Fibroblast of mammary gland (primary cell): ENCODE data around the gene CNOT2.

Experiments
- DNase-seq: peaks from one replicate; pipeline ENCODE4 v3.0.0-alpha.2; 2010; ENCODE audit warnings: low read depth
- H3K4me3 ChIP-seq: 2 replicates; pipeline ENCODE4 v1.5.1; 2011; ENCODE audit warnings: low read depth, mild to moderate bottlenecking, low read length, moderate library complexity; ENCODE audit not compliant: control insufficient read depth
- TF ChIP-seq, protein P1 (sequence below): conservative IDR thresholded peaks from 2 replicates; pipeline ENCODE4 v1.5.1; 2011; ENCODE audit warnings: low read depth, low read length, inconsistent platforms; ENCODE audit not compliant: control insufficient read depth, insufficient read depth

CNOT2 gene

DNA sequence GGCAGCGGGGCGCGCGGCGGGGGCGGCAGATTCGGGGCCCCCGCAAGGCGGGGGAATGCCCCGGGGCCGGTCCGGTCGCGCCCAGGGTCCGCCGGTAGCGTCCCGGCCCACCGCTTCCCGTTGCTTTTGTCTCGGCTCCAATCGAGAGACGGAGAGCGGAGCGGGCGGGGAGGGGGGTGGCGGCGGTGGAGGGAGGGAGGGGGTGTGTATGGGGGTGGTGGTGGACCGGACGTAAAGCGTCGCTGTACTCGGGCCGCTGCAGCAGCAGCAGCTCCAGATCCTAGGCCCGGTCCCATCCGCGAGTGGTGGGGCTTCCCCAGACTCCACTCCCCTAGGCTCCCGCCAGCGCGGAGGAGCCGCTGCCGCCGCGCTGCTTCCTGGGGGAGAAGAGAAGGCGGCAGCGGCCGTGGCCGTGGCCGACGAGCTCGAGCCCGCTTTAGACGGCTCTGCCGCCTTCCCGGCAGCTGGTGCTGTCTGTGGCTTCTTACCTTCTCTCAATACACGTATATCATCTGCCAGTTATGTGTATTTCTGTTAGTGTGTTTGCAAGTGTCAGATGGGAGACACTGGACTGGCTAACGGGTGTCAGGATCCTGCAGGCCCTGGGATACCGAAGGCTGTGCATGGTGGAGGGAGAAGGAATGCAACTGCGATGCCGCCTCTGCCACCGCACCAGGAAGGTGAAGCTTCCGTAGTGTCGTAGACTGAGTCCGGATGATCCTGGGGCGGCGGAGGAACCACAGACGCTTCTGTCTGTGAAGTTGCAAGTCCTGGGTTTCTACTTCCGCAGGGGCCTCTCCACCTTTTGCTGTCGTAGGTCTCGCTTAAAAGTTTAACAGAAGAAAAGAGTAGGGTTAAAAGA is 508 bp downstream of the CNOT2 start:
- H3K4me3 ChIP-seq, result peak overlapping the region; percentile 90
- DNase-seq, result peak; percentile 52
- TF ChIP-seq, protein P1, sequence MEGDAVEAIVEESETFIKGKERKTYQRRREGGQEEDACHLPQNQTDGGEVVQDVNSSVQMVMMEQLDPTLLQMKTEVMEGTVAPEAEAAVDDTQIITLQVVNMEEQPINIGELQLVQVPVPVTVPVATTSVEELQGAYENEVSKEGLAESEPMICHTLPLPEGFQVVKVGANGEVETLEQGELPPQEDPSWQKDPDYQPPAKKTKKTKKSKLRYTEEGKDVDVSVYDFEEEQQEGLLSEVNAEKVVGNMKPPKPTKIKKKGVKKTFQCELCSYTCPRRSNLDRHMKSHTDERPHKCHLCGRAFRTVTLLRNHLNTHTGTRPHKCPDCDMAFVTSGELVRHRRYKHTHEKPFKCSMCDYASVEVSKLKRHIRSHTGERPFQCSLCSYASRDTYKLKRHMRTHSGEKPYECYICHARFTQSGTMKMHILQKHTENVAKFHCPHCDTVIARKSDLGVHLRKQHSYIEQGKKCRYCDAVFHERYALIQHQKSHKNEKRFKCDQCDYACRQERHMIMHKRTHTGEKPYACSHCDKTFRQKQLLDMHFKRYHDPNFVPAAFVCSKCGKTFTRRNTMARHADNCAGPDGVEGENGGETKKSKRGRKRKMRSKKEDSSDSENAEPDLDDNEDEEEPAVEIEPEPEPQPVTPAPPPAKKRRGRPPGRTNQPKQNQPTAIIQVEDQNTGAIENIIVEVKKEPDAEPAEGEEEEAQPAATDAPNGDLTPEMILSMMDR, result no peak

DNA sequence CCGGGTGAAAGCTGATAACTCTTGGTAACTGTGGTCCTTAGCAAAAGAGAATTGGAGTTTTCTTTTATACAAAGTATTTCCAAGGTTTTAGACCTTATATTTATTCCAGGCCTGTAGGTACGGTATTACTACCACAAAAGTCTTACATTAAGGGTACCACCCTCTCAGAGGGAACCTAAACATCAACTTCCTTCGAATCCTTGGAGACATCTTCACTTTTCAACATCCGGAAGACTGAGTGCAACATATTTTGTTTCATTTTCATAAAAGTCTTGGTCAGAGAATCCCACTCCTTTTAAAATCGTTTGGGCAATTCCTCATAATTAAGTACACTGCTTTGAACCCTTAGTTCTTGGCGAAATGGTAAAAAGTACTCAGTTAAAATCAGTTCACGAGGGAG is 1.2 kb downstream of the CNOT2 start:
- peak overlapping the region; percentile 90 for H3K4me3 ChIP-seq
- TF ChIP-seq, protein P1, result no peak
- DNase-seq, result peak; percentile 15

DNA sequence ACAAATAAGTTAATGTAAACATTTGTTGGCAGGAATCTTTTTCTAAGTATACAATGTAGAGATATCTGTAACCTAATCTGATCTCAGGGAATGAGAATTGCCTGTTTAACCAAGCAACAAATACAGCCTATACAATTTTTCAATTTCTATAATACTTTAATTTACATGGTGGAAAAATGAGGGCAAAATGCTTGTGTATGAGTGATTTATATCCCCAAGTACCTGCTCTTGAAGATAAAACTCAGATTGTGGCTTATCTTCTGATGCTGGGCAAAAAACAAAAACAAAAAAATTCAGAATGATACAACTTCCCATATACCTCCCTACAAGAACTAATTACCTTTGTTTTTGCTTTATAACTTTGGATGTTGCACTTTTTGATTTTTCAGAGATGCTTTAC is 2.2 kb downstream of the CNOT2 start:
- H3K4me3 ChIP-seq, result no peak overlapping the region
- DNase-seq, result no peak

DNA sequence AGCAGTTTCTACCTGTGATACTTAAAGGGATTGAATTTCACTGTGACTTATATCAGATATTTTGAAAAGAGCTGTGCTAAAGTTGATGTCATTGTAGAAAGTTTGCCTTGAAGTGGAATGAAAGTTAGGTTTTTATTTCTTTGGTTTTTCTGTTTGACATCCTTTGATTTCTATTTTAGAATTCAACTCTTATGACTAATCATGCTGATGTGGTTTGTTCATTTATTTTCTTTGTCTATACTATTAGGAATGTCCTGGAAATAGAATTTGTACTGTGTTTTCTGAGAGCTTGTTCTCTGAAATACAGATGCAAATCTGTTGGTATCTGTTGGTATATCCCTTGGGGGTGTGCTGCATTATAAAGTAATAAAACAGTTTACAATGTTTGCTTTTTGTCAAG is 3.3 kb downstream of the CNOT2 start:
- H3K4me3 ChIP-seq, result no peak overlapping the region
- DNase-seq, result peak; percentile 31
- TF ChIP-seq, protein P1, result no peak

More for the DNA sequence above, 2.2 kb downstream of the CNOT2 start:
- TF ChIP-seq, protein P1, result no peak

DNA sequence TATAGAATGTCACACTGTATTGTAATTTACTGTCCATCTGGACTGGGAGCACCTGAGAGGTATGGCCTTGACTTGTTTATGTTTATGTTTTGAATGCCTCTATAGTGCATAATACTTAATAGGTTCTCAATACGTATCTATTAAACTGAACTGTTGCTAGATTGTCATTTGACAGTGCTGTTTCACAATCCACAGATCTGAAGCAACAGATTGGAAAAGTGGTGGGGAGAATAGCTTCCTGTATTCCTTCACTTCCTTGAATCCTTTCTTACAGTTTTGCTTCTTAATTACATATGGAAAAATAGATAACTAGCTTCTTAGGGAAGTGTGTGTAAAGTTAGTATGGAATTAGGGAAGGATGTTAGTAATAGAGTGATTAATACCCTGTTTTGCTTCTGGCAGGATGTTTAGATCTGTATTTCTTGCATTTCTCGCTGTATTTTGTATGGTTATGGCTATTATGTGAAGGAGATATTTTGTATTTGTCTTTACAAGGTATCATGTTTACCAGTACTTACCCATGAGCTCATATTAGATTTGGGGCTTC is 4.5 kb downstream of the CNOT2 start:
- TF ChIP-seq, protein P1, result no peak
- peak; percentile 19 for DNase-seq
- no peak overlapping the region for H3K4me3 ChIP-seq

DNA sequence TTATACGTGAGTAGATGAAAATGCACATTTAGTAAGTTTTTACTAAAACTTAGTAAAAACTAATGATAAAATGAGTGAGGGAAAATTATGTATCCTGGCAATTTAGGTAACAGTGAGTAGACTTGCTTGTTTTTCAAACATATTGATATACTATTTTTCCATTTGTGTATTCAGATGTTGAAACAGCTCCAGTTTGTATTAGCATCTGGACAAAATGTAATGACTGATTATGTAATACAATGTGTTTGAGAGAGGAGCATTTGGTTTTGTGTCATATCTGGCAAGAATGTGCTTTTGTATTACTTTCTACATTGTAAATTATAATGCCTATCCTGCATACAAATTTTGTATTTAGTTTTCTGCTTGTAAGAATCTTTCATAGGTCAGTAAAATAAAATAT is 5.6 kb downstream of the CNOT2 start:
- peak; percentile 45 for DNase-seq
- TF ChIP-seq, protein P1, result no peak
- no peak overlapping the region for H3K4me3 ChIP-seq

DNA sequence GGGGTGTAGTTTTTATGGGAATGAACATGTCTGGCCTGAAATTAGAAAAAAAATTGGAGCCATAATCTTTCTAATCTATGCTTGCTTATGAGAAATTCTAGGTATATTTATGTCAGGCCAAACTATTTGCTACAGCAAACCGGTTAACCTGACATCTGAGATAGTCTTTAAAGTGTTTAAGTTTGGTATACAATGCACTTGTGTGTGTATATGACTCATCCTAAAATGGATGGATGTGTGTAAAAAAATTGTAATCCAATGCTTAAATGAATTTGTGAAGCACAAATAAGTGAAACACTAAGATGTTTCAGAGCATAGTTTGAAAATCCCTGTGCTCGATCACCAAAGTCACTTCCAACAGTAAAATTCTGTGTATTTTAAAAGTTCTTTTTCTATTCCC is 6.7 kb downstream of the CNOT2 start:
- no peak overlapping the region for H3K4me3 ChIP-seq
- no peak for DNase-seq
- TF ChIP-seq, protein P1, result no peak
